ENCODE measurements around the gene LRRC4. TPM values are rescaled to one million over a fixed set of nuclear protein-coding genes. Genes with fewer than 3 reads are reported as not detected.

The LRRC4 gene
- total RNA-seq, 2 experiments from 2014 or later, result not detected

- ChIA-PET CTCF (interaction anchor here (1.6 kb wide), 1 partner anchor 14 kb away, joined by 4 read pairs; no protein-coding TSS in a partner anchor), POLR2A (no interaction called here)
- Mint-ChIP-seq H3K27me3 (no peaks in the 10 kb centered on the region), H3K27ac (no peak overlapping the region), H3K4me3 (no peak overlapping the region), H3K36me3 (ENCODE audit: low read depth) (peaks cover 5% of the 10 kb centered on the region), H3K4me1 (peaks cover 15% of the 10 kb centered on the region), H3K9me3 (no peaks in the 10 kb centered on the region)
- no peak for DNase-seq
These were observed 24.5 kb downstream of the LRRC4 start for GRCh38 chr7:128006550-128007302.

GRCh38 chr7:128005759-128006159 is 25.5 kb downstream of the LRRC4 start:
- H3K36me3 Mint-ChIP-seq (ENCODE audit: low read depth), result peaks cover 8% of the 10 kb centered on the region
- H3K27ac Mint-ChIP-seq, result no peak overlapping the region
- CTCF ChIA-PET, result interaction anchor here (1.0 to 1.6 kb wide), 2 partner anchors 13 to 20 kb away, joined by 4 to 5 read pairs; no protein-coding TSS in a partner anchor
- POLR2A ChIA-PET, result no interaction called here
- H3K27me3 Mint-ChIP-seq, result no peaks in the 10 kb centered on the region
- H3K4me3 Mint-ChIP-seq, result no peak overlapping the region
- H3K4me1 Mint-ChIP-seq, result peaks cover 17% of the 10 kb centered on the region
- H3K9me3 Mint-ChIP-seq, result no peaks in the 10 kb centered on the region
- DNase-seq, result no peak

- ChIA-PET CTCF (interaction anchor here (1.0 kb wide), 2 partner anchors 9 to 19 kb away, joined by 4 to 5 read pairs; no protein-coding TSS in a partner anchor), POLR2A (no interaction called here)
- no peak overlapping the region for H3K27ac Mint-ChIP-seq
- no peaks in the 10 kb centered on the region for H3K27me3 Mint-ChIP-seq
- no peaks in the 10 kb centered on the region for H3K9me3 Mint-ChIP-seq
- peaks cover 17% of the 10 kb centered on the region for H3K4me1 Mint-ChIP-seq
- H3K4me3 Mint-ChIP-seq, result no peak overlapping the region
- H3K36me3 Mint-ChIP-seq (ENCODE audit: low read depth), result peaks cover 9% of the 10 kb centered on the region
- no peak for DNase-seq
These were observed 26.1 kb downstream of the LRRC4 start for GRCh38 chr7:128005117-128005516.

GRCh38 chr7:128004623-128005022 is 26.6 kb downstream of the LRRC4 start:
- Mint-ChIP-seq H3K36me3 (ENCODE audit: low read depth) (peaks cover 9% of the 10 kb centered on the region), H3K27ac (no peak overlapping the region), H3K27me3 (no peaks in the 10 kb centered on the region), H3K4me3 (no peak overlapping the region), H3K9me3 (no peaks in the 10 kb centered on the region), H3K4me1 (peaks cover 17% of the 10 kb centered on the region)
- CTCF ChIA-PET, result interaction anchor here (0.9 to 1.0 kb wide), 2 partner anchors 8 to 12 kb away, joined by 3 to 4 read pairs; no protein-coding TSS in a partner anchor
- POLR2A ChIA-PET, result no interaction called here
- DNase-seq, result no peak

GRCh38 chr7:128003787-128004186 is 27.4 kb downstream of the LRRC4 start:
- DNase-seq, result no peak
- POLR2A ChIA-PET, result no interaction called here
- H3K4me1 Mint-ChIP-seq, result peaks cover 17% of the 10 kb centered on the region
- CTCF ChIA-PET, result interaction anchor here (0.7 to 1.0 kb wide), 3 partner anchors 8 to 19 kb away, joined by 3 to 4 read pairs (median 3); no protein-coding TSS in a partner anchor
- H3K9me3 Mint-ChIP-seq, result no peaks in the 10 kb centered on the region
- peaks cover 9% of the 10 kb centered on the region for H3K36me3 Mint-ChIP-seq (ENCODE audit: low read depth)
- no peak overlapping the region for H3K27ac Mint-ChIP-seq
- no peaks in the 10 kb centered on the region for H3K27me3 Mint-ChIP-seq
- H3K4me3 Mint-ChIP-seq, result no peak overlapping the region

- ChIA-PET CTCF (interaction anchor here (0.7 kb wide), 1 partner anchor 19 kb away, joined by 3 read pairs; no protein-coding TSS in a partner anchor), POLR2A (no interaction called here)
- no peak overlapping the region for H3K27ac Mint-ChIP-seq
- no peaks in the 10 kb centered on the region for H3K9me3 Mint-ChIP-seq
- peaks cover 17% of the 10 kb centered on the region for H3K4me1 Mint-ChIP-seq
- peaks cover 9% of the 10 kb centered on the region for H3K36me3 Mint-ChIP-seq (ENCODE audit: low read depth)
- H3K4me3 Mint-ChIP-seq, result no peak overlapping the region
- H3K27me3 Mint-ChIP-seq, result no peaks in the 10 kb centered on the region
- no peak for DNase-seq
These were observed 28.1 kb downstream of the LRRC4 start for GRCh38 chr7:128003167-128003566.

GRCh38 chr7:128000854-128001265 is 30.4 kb downstream of the LRRC4 start:
- Mint-ChIP-seq H3K9me3 (no peaks in the 10 kb centered on the region), H3K4me1 (peaks cover 17% of the 10 kb centered on the region), H3K4me3 (no peak overlapping the region), H3K27me3 (no peaks in the 10 kb centered on the region), H3K36me3 (ENCODE audit: low read depth) (peaks cover 6% of the 10 kb centered on the region), H3K27ac (no peak overlapping the region)
- ChIA-PET POLR2A (no interaction called here), CTCF (no interaction called here)
- DNase-seq, result no peak

GRCh38 chr7:128000048-128000447 is 31.2 kb downstream of the LRRC4 start:
- Mint-ChIP-seq H3K9me3 (no peaks in the 10 kb centered on the region), H3K36me3 (ENCODE audit: low read depth) (peaks cover 6% of the 10 kb centered on the region), H3K27me3 (no peaks in the 10 kb centered on the region), H3K4me3 (no peak overlapping the region), H3K27ac (no peak overlapping the region), H3K4me1 (peaks cover 14% of the 10 kb centered on the region)
- ChIA-PET POLR2A (no interaction called here), CTCF (interaction anchor here (0.6 kb wide), 1 partner anchor 144 kb away, joined by 3 read pairs; no protein-coding TSS in a partner anchor)
- no peak for DNase-seq

GRCh38 chr7:127998671-127999070 is 32.6 kb downstream of the LRRC4 start:
- H3K27ac Mint-ChIP-seq, result no peak overlapping the region
- no peak for DNase-seq
- H3K4me3 Mint-ChIP-seq, result no peak overlapping the region
- peaks cover 6% of the 10 kb centered on the region for H3K36me3 Mint-ChIP-seq (ENCODE audit: low read depth)
- no peaks in the 10 kb centered on the region for H3K27me3 Mint-ChIP-seq
- POLR2A ChIA-PET, result no interaction called here
- H3K4me1 Mint-ChIP-seq, result peaks cover 6% of the 10 kb centered on the region
- CTCF ChIA-PET, result no interaction called here
- H3K9me3 Mint-ChIP-seq, result no peaks in the 10 kb centered on the region

GRCh38 chr7:127997226-127997922 is 33.9 kb downstream of the LRRC4 start:
- Mint-ChIP-seq H3K4me1 (peaks cover 2% of the 10 kb centered on the region), H3K27ac (no peak overlapping the region), H3K4me3 (no peak overlapping the region), H3K9me3 (no peaks in the 10 kb centered on the region), H3K36me3 (ENCODE audit: low read depth) (peaks cover 12% of the 10 kb centered on the region), H3K27me3 (no peaks in the 10 kb centered on the region)
- DNase-seq, result no peak
- CTCF ChIA-PET, result interaction anchor here (1.0 kb wide), 1 partner anchor 21 kb away, joined by 3 read pairs; no protein-coding TSS in a partner anchor
- POLR2A ChIA-PET, result no interaction called here

- Mint-ChIP-seq H3K4me1 (peaks cover 2% of the 10 kb centered on the region), H3K9me3 (no peaks in the 10 kb centered on the region), H3K4me3 (no peak overlapping the region), H3K27me3 (no peaks in the 10 kb centered on the region), H3K27ac (no peak overlapping the region), H3K36me3 (ENCODE audit: low read depth) (peaks cover 17% of the 10 kb centered on the region)
- CTCF ChIA-PET, result interaction anchor here (0.8 kb wide), 1 partner anchor 8 kb away, joined by 4 read pairs; no protein-coding TSS in a partner anchor
- DNase-seq, result no peak
- POLR2A ChIA-PET, result no interaction called here
These were observed 34.8 kb downstream of the LRRC4 start for GRCh38 chr7:127996253-127997071.

GRCh38 chr7:127995881-127996215 is 35.4 kb downstream of the LRRC4 start:
- no peak overlapping the region for H3K4me3 Mint-ChIP-seq
- H3K4me1 Mint-ChIP-seq, result peaks cover under 1% of the 10 kb centered on the region
- ChIA-PET CTCF (interaction anchor here (0.8 kb wide), 1 partner anchor 9 kb away, joined by 4 read pairs; no protein-coding TSS in a partner anchor), POLR2A (no interaction called here)
- DNase-seq, result no peak
- H3K9me3 Mint-ChIP-seq, result no peaks in the 10 kb centered on the region
- H3K27ac Mint-ChIP-seq, result no peak overlapping the region
- H3K27me3 Mint-ChIP-seq, result no peaks in the 10 kb centered on the region
- H3K36me3 Mint-ChIP-seq (ENCODE audit: low read depth), result peaks cover 19% of the 10 kb centered on the region
